ENCODE data around the gene RBM28.

Gene RBM28, protein sequence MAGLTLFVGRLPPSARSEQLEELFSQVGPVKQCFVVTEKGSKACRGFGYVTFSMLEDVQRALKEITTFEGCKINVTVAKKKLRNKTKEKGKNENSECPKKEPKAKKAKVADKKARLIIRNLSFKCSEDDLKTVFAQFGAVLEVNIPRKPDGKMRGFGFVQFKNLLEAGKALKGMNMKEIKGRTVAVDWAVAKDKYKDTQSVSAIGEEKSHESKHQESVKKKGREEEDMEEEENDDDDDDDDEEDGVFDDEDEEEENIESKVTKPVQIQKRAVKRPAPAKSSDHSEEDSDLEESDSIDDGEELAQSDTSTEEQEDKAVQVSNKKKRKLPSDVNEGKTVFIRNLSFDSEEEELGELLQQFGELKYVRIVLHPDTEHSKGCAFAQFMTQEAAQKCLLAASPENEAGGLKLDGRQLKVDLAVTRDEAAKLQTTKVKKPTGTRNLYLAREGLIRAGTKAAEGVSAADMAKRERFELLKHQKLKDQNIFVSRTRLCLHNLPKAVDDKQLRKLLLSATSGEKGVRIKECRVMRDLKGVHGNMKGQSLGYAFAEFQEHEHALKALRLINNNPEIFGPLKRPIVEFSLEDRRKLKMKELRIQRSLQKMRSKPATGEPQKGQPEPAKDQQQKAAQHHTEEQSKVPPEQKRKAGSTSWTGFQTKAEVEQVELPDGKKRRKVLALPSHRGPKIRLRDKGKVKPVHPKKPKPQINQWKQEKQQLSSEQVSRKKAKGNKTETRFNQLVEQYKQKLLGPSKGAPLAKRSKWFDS

DNA sequence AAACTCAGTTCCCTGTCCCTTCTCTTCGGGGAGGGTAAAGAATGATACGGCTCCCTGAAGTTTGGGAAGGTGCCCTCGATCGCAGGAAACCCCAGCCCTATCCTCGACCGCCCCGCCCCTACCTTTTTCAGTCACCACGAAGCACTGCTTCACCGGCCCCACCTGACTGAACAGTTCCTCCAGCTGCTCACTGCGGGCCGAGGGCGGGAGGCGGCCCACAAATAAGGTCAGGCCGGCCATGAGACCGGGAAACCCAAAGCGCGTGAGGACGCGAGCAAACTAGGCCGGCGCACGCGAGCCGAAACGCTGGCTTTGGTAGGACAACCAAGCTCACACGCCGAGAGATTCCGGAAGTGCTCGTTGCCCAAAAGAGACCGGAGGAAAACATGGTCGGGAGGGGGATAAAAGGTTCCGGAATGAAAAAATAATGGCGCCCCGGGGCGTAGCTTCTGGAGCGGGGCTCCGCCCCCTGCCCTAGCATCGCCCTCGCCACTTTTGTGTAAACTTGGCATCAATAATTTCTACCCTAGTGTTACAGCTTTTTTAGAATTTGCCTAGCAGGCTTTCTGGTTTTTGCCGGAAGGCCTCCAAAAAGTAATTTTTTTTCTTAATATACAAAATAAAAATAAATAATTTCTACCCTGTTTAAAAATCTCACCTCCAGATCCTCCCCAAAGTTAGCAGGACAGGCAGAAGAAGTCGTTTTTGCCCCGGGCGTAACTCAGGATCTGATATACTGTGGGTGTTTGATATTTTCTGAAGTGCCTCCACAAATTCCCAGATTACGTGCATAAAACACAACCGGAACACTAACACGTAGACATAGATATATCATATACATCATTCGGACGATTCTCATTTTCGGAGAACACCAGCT, at the start of gene RBM28:
RBM28 (minus strand) TSS at position 355 of the 877 bp plus-strand sequence; CDS start at position 240, 115 bp downstream.
- Histone ChIP-seq H3K27me3 (ENCODE audit: insufficient read depth, low read length) (no peaks in the 10 kb centered on the region), H3K27ac (ENCODE audit: low read depth, low read length) (peak within 1 kb of the TSS; percentile 72; the same call in 1 of the 2 replicates), H3K79me2 (ENCODE audit: control insufficient read depth, insufficient read depth, low read length, unreplicated experiment) (peaks cover 36% of the 10 kb centered on the region), H3K36me3 (ENCODE audit: insufficient read depth, low read length) (peaks cover 4% of the 10 kb centered on the region; the same call in 1 of the 2 replicates), H2AFZ (ENCODE audit: low read length, unreplicated experiment) (peak within 1 kb of the TSS; percentile 86), H3K4me3 (ENCODE audit: low read depth, low read length) (peak within 1 kb of the TSS; percentile 99), H3K4me1 (ENCODE audit: control insufficient read depth, insufficient read depth, low read length, unreplicated experiment) (peaks cover 8% of the 10 kb centered on the region)

DNA sequence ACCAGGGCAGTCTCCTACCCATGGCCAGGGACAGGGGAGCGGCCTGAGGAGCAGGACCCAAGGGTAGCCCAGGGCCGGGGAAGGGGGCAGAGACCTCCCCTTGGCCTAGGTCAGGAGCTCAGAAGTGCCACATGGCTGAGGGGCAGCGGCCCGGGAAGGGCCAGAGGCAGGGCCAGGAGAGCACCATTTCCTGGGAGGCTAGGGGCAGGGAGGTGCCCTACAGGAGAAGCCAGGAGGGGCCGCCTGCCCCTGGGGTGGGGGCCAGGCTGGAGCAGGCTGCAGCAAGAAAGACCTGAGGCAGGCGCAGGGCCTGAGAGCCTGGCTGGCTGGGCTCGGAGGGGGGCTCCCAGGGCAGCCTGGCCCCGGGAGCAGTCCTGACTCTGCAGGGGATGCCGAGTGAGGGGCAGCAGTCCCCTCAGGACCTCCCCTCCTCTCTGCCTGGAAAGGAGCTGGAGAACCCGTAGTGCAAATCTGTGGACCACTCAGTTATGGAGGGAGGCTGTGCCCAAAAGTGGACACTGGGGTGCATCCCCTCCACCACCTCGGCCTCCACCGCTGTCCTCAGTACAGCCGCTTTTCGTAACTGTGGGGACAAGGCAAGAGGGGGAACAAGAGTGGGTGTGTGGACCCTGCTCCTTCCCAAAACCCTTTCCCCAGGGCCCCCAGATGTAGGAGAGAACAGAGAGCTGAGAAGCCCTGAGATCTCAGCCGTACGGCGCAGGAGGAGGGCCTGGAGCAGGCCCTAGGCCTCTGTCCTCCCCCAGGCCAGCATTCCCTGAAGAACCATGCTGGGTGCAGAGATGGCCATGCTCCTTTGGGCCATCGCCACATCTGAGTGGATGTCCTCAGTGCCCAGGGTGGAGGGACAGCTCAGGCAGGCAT, 49.0 kb upstream of the RBM28 start:
- no peaks in the 10 kb centered on the region for H3K36me3 ChIP-seq (ENCODE audit: insufficient read depth, low read length)

DNA sequence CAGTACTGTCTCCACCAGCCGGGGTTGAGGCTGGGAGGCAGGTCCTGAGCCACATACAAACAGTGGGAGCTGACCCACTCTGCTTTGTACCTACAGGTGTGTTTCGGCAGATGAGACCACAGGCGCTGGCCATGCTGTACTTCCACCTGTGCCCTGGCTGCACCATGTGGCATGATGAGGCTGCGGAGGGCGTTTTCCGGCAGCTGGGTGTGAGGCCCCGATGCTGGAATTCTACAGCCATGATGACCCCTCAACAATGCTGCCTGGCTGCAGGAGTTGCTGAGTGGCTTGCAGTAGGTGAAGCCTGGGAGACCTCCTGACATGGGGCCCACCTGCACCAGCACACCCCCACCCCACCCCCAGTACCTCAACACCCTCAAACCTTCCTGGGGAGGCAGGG, 48.1 kb upstream of the RBM28 start:
- Histone ChIP-seq H3K79me2 (ENCODE audit: control insufficient read depth, insufficient read depth, low read length, unreplicated experiment) (no peaks in the 10 kb centered on the region), H3K27me3 (ENCODE audit: insufficient read depth, low read length) (0 out of 2 replicates have a peak, but pooled peaks cover 8% of the 10 kb centered on the region), H2AFZ (ENCODE audit: low read length, unreplicated experiment) (no peak overlapping the region), H3K4me1 (ENCODE audit: control insufficient read depth, insufficient read depth, low read length, unreplicated experiment) (no peaks in the 10 kb centered on the region), H3K4me3 (ENCODE audit: low read depth, low read length) (no peak overlapping the region), H3K36me3 (ENCODE audit: insufficient read depth, low read length) (no peaks in the 10 kb centered on the region), H3K27ac (ENCODE audit: low read depth, low read length) (no peak overlapping the region)

More for the DNA sequence above, 49.0 kb upstream of the RBM28 start:
- H3K4me3 ChIP-seq (ENCODE audit: low read depth, low read length), result no peak overlapping the region
- no peak overlapping the region for H2AFZ ChIP-seq (ENCODE audit: low read length, unreplicated experiment)
- H3K27me3 ChIP-seq (ENCODE audit: insufficient read depth, low read length), result 0 out of 2 replicates have a peak, but pooled peaks cover 8% of the 10 kb centered on the region
- no peaks in the 10 kb centered on the region for H3K79me2 ChIP-seq (ENCODE audit: control insufficient read depth, insufficient read depth, low read length, unreplicated experiment)
- H3K4me1 ChIP-seq (ENCODE audit: control insufficient read depth, insufficient read depth, low read length, unreplicated experiment), result no peaks in the 10 kb centered on the region
- H3K27ac ChIP-seq (ENCODE audit: low read depth, low read length), result no peak overlapping the region

DNA sequence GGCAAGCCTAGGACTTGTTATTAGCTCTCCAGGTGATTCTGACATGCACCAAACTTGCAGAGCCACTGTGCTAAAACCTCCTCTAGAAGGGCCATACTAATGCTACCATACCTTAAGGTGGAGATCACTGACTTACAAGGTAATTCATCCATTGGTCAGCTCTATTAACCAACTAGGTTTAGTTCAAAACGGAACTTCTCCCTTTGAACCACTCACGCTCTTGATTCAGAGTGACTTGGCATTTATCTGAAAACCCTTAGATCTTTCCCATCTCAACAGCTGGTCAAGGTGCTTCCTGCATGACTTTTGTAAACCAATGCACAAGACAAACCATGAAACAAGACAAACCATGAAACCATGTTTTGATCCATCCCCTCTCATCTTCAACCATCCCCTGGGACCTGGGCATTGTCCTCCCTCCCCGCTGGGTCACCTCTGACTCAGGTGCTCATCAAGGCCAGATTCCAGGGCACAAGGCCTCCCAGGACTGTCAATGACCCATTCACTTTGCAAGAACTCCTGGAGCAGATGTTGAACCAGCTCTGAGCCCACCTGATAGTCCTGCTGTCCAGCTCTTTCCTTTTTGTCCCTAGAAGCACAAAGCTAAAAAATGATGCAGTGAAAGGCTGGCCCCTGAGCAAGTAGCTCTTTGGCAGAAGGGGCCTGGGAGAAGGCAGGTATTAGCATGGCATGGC, 47.3 kb upstream of the RBM28 start:
- H3K4me1 ChIP-seq (ENCODE audit: control insufficient read depth, insufficient read depth, low read length, unreplicated experiment), result no peaks in the 10 kb centered on the region

DNA sequence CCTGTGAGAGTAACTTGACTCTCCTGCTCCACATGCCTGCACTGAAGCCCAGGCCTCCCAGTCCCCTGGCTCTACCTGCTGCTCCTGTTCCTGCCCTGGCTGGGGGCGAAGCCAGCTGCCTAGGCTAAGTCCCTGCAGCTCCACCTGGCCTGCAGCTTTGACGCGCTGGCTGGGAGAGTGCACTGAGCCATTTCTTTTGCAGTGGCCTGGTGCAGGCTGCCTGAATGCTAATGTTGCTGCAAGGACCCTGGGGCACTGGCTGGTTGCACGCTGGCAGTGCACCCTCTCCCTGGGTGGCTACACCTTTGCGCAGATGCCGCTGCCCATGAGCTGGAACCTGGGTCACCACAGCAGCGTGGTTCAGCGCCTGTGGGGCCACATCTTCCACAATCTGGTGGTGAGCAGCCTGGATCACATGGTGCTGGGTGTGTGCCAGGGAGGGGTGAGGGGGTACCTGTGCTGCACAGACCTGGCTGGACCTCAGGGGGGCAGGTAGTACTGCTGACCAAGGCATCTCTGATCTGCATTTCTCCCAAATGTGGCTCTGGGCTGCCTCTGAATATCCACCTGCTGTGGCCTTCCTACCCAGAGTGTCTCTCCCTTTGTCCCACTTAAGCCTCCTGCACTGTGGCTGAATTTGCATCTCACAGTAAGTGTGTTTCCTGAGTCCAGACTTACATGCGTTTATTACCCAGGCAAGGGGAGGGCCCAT, 46.1 kb upstream of the RBM28 start:
- H3K27ac ChIP-seq (ENCODE audit: low read depth, low read length), result no peak overlapping the region
- H2AFZ ChIP-seq (ENCODE audit: low read length, unreplicated experiment), result no peak overlapping the region
- 0 out of 2 replicates have a peak, but pooled peaks cover 8% of the 10 kb centered on the region for H3K27me3 ChIP-seq (ENCODE audit: insufficient read depth, low read length)
- no peaks in the 10 kb centered on the region for H3K36me3 ChIP-seq (ENCODE audit: insufficient read depth, low read length)
- no peak overlapping the region for H3K4me3 ChIP-seq (ENCODE audit: low read depth, low read length)
- H3K4me1 ChIP-seq (ENCODE audit: control insufficient read depth, insufficient read depth, low read length, unreplicated experiment), result no peaks in the 10 kb centered on the region
- H3K79me2 ChIP-seq (ENCODE audit: control insufficient read depth, insufficient read depth, low read length, unreplicated experiment), result no peaks in the 10 kb centered on the region

More for the DNA sequence above, 47.3 kb upstream of the RBM28 start:
- Histone ChIP-seq H3K27ac (ENCODE audit: low read depth, low read length) (no peak overlapping the region), H3K36me3 (ENCODE audit: insufficient read depth, low read length) (no peaks in the 10 kb centered on the region), H2AFZ (ENCODE audit: low read length, unreplicated experiment) (no peak overlapping the region), H3K27me3 (ENCODE audit: insufficient read depth, low read length) (0 out of 2 replicates have a peak, but pooled peaks cover 8% of the 10 kb centered on the region), H3K4me3 (ENCODE audit: low read depth, low read length) (no peak overlapping the region), H3K79me2 (ENCODE audit: control insufficient read depth, insufficient read depth, low read length, unreplicated experiment) (no peaks in the 10 kb centered on the region)

DNA sequence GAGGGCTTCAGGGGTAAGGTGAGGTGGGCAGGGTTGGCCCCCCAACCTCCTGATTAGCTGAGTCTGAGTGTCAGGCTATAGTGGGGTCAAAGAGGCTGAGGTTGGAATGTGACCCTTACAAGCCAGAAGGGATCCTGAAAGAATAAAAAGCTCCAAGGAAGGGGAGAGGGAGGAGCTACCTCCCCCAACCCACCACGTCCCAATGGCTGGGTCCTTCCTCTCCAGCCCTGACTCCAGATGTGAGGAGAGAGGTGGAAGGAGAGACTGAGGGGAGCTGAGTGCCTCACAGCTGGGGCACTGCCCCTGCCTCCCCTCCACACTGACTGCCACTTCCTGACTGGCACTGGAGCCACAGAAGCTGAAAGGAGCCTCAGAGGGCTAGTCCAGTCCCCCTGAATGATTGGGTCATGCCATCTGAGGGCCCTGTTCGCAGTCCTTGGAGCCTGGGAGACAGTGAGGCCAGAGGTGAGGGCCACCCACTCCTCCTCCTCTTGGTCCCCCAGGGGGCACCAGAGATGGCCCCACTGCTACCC, 45.4 kb upstream of the RBM28 start:
- Histone ChIP-seq H3K36me3 (ENCODE audit: insufficient read depth, low read length) (no peaks in the 10 kb centered on the region), H2AFZ (ENCODE audit: low read length, unreplicated experiment) (no peak overlapping the region), H3K4me1 (ENCODE audit: control insufficient read depth, insufficient read depth, low read length, unreplicated experiment) (no peaks in the 10 kb centered on the region), H3K27ac (ENCODE audit: low read depth, low read length) (no peak overlapping the region), H3K27me3 (ENCODE audit: insufficient read depth, low read length) (0 out of 2 replicates have a peak, but pooled peaks cover 8% of the 10 kb centered on the region), H3K4me3 (ENCODE audit: low read depth, low read length) (no peak overlapping the region), H3K79me2 (ENCODE audit: control insufficient read depth, insufficient read depth, low read length, unreplicated experiment) (no peaks in the 10 kb centered on the region)

DNA sequence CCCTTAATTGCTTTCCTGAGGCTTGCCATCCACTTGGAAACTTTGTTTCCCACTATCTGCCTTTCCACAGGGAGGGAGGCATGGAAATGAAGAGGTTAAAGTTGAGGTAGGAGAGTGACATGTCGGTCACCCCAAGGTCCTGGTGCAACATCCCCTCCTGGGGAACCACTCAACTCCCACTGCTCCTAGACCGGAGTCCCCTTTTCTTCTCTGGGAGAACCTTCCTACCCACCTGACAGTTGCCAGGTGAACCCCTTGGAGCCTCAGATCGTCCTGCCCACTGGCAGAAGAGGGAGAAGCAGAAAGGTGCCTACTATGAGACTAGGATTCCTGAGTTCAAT, 44.4 kb upstream of the RBM28 start:
- Histone ChIP-seq H3K27ac (ENCODE audit: low read depth, low read length) (no peak overlapping the region), H3K4me1 (ENCODE audit: control insufficient read depth, insufficient read depth, low read length, unreplicated experiment) (no peaks in the 10 kb centered on the region), H3K27me3 (ENCODE audit: insufficient read depth, low read length) (0 out of 2 replicates have a peak, but pooled peaks cover 8% of the 10 kb centered on the region), H2AFZ (ENCODE audit: low read length, unreplicated experiment) (no peak overlapping the region), H3K79me2 (ENCODE audit: control insufficient read depth, insufficient read depth, low read length, unreplicated experiment) (no peaks in the 10 kb centered on the region), H3K4me3 (ENCODE audit: low read depth, low read length) (no peak overlapping the region), H3K36me3 (ENCODE audit: insufficient read depth, low read length) (no peaks in the 10 kb centered on the region)

DNA sequence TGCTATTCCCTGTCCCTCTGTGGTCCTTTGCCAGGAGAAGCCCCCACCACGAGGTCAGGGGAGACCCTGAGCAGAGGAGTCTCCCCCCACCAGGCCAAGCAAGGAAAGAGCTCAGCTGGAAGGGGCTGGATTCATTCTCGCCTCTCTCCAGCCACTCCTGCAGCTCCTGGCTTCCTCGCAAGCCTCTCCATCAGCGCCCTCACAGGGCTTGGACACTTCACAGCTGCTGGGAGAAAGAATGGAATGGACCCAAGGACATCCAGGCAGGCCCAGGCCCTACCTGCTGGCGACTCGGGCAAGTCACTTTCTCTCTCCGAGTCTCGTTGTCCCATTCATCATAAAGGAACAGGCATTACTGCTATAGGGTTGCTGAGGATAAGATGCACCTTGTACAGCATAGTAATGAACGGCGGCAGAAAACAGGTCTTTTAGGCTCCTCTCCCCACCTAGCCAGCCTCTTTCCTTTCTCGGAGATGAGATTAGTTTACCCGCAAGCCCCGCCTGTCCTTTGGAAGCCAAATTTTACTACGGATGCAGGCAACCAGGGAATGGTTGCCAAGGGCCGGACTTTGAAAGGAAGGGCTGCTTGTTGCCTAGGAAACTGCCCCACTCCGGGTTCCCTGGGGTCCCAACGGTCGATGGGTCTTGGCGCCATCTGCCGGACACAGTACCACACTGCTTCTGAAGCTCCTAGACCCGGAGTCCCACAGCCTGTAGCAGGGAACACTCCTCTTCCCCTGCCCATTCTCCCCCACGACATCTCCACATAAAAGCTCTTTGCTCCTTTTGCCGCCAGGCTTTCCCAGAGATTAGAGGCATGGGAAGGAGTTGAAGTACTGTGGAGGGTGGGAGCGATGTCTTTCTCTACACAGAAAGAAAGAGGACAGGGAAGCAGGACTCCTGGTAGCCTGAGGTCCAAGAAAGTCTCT, 43.8 kb upstream of the RBM28 start:
- Histone ChIP-seq H3K4me1 (ENCODE audit: control insufficient read depth, insufficient read depth, low read length, unreplicated experiment) (no peaks in the 10 kb centered on the region), H2AFZ (ENCODE audit: low read length, unreplicated experiment) (no peak overlapping the region), H3K79me2 (ENCODE audit: control insufficient read depth, insufficient read depth, low read length, unreplicated experiment) (no peaks in the 10 kb centered on the region), H3K27me3 (ENCODE audit: insufficient read depth, low read length) (0 out of 2 replicates have a peak, but pooled peaks cover 8% of the 10 kb centered on the region), H3K4me3 (ENCODE audit: low read depth, low read length) (no peak overlapping the region), H3K36me3 (ENCODE audit: insufficient read depth, low read length) (no peaks in the 10 kb centered on the region), H3K27ac (ENCODE audit: low read depth, low read length) (no peak overlapping the region)

Data from ACC112 (cell line).